OCI-LY3 (cell line): Measurements from ENCODE around the gene ORM1.

Source experiments
- H2AFZ ChIP-seq: fragments of 200-600, 300-600 bp; shearing (Covaris generic); 2 replicates; pipeline ENCODE4 v1.6.0; 2014; ENCODE audit warnings: antibody characterized with exemption, low read depth, low read length
- H3K27ac ChIP-seq: fragments of 200-600, 300-600 bp; sonication (generic); 2 replicates; pipeline ENCODE4 v1.5.1; 2014; ENCODE audit warnings: mild to moderate bottlenecking, low read length, moderate library complexity, mixed read lengths
- H3K27me3 ChIP-seq: fragments of 200-600, 300-600 bp; sonication (generic); 2 replicates; pipeline ENCODE4 v1.6.1; 2014; ENCODE audit warnings: low read depth, low read length, mixed read lengths
- H3K36me3 ChIP-seq: fragments of 200-600, 300-600 bp; sonication (generic); replicated peaks from 2 replicates; pipeline ENCODE3; 2014; ENCODE audit warnings: low read depth, low read length, mixed read lengths
- H3K4me1 ChIP-seq: fragments of 300-600, 200-600 bp; sonication (generic); 2 replicates; pipeline ENCODE4 v1.6.1; 2014; ENCODE audit warnings: low read length, mixed read lengths
- H3K4me2 ChIP-seq: fragments of 200-600, 300-600 bp; sonication (generic); 2 replicates; pipeline ENCODE4 v1.6.1; 2014; ENCODE audit warnings: low read length, mixed read lengths
- H3K4me3 ChIP-seq: fragments of 300-600, 200-600 bp; sonication (generic); 2 replicates; pipeline ENCODE4 v1.5.1; 2014; ENCODE audit warnings: antibody characterized with exemption, mild to moderate bottlenecking, low read length, moderate library complexity
- H3K79me2 ChIP-seq: fragments of 300-600, 200-600 bp; shearing (Covaris generic); 2 replicates; pipeline ENCODE4 v1.6.1; 2014; ENCODE audit warnings: mild to moderate bottlenecking, low read length, mixed read lengths
- H3K9ac ChIP-seq: fragments of 300-600, 200-600 bp; shearing (Covaris generic); 2 replicates; pipeline ENCODE4 v1.6.0; 2014; ENCODE audit warnings: mild to moderate bottlenecking, low read length, moderate library complexity
- H3K9me3 ChIP-seq: fragments of 200-600, 300-600 bp; shearing (Covaris generic); 2 replicates; pipeline ENCODE4 v1.6.1; 2014; ENCODE audit warnings: low read length, mixed read lengths; ENCODE audit not compliant: insufficient read depth
- H4K20me1 ChIP-seq: fragments of 200-600, 300-600 bp; sonication (generic); 2 replicates; pipeline ENCODE4 v1.6.1; 2016; ENCODE audit warnings: low read length, mixed read lengths; ENCODE audit not compliant: insufficient read depth
- CTCF ChIP-seq: fragments of 200-600, 300-600 bp; sonication (generic); IDR thresholded peaks from 2 replicates; pipeline ENCODE4 v1.5.1; 2014; ENCODE audit warnings: antibody characterized with exemption, low read length, low read depth
- EZH2phosphoT487 ChIP-seq: fragments of 200-600 bp; shearing (Covaris generic); IDR thresholded peaks from 2 replicates; pipeline ENCODE4 v1.6.1; 2018; ENCODE audit warnings: antibody characterized with exemption, mixed run types, low read depth

The ORM1 gene

GRCh38 chr9:114291886-114292590 is 30.9 kb upstream of the ORM1 start:
- H3K9ac ChIP-seq, result no peak overlapping the region
- H3K4me3 ChIP-seq, result no peak overlapping the region
- H3K4me2 ChIP-seq, result no peak overlapping the region
- no peaks in the 10 kb centered on the region for H3K4me1 ChIP-seq
- peaks cover 8% of the 10 kb centered on the region; the same call in 1 of the 2 replicates for H3K9me3 ChIP-seq
- TF ChIP-seq CTCF, result no peak
- no peak for TF ChIP-seq EZH2phosphoT487
- no peaks in the 10 kb centered on the region for H4K20me1 ChIP-seq
- H3K27ac ChIP-seq, result no peak overlapping the region
- no peaks in the 10 kb centered on the region for H3K79me2 ChIP-seq
- H2AFZ ChIP-seq, result no peak overlapping the region
- H3K36me3 ChIP-seq, result no peaks in the 10 kb centered on the region
- H3K27me3 ChIP-seq, result peaks cover 13% of the 10 kb centered on the region; the same call in 1 of the 2 replicates

- H3K4me3 ChIP-seq, result no peak overlapping the region
- no peaks in the 10 kb centered on the region for H3K79me2 ChIP-seq
- H3K4me2 ChIP-seq, result no peak overlapping the region
- H3K4me1 ChIP-seq, result no peaks in the 10 kb centered on the region
- H3K36me3 ChIP-seq, result no peaks in the 10 kb centered on the region
- H3K27ac ChIP-seq, result no peak overlapping the region
- H3K27me3 ChIP-seq, result peaks cover 16% of the 10 kb centered on the region; the same call in 1 of the 2 replicates
- H4K20me1 ChIP-seq, result no peaks in the 10 kb centered on the region
- TF ChIP-seq CTCF (no peak), EZH2phosphoT487 (no peak)
- no peak overlapping the region for H2AFZ ChIP-seq
- H3K9me3 ChIP-seq, result peaks cover 8% of the 10 kb centered on the region; the same call in 1 of the 2 replicates
- no peak overlapping the region for H3K9ac ChIP-seq
Measured at GRCh38 chr9:114294664-114295063, 28.2 kb upstream of the ORM1 start.

GRCh38 chr9:114296338-114296737 is 26.6 kb upstream of the ORM1 start:
- peaks cover 8% of the 10 kb centered on the region; the same call in 1 of the 2 replicates for H3K9me3 ChIP-seq
- H3K4me1 ChIP-seq, result no peaks in the 10 kb centered on the region
- no peaks in the 10 kb centered on the region for H3K79me2 ChIP-seq
- no peak for TF ChIP-seq CTCF
- TF ChIP-seq EZH2phosphoT487, result no peak
- no peak overlapping the region for H3K27ac ChIP-seq
- no peak overlapping the region for H3K9ac ChIP-seq
- H3K4me3 ChIP-seq, result no peak overlapping the region
- H2AFZ ChIP-seq, result no peak overlapping the region
- peaks cover 16% of the 10 kb centered on the region; the same call in 1 of the 2 replicates for H3K27me3 ChIP-seq
- H3K4me2 ChIP-seq, result no peak overlapping the region
- H3K36me3 ChIP-seq, result no peaks in the 10 kb centered on the region
- H4K20me1 ChIP-seq, result no peaks in the 10 kb centered on the region

- Histone ChIP-seq H3K4me3 (no peak overlapping the region), H3K4me2 (no peak overlapping the region), H3K4me1 (no peaks in the 10 kb centered on the region), H3K79me2 (no peaks in the 10 kb centered on the region), H2AFZ (no peak overlapping the region), H4K20me1 (no peaks in the 10 kb centered on the region), H3K9me3 (peaks cover 7% of the 10 kb centered on the region; the same call in 1 of the 2 replicates), H3K9ac (no peak overlapping the region), H3K27ac (no peak overlapping the region), H3K36me3 (no peaks in the 10 kb centered on the region), H3K27me3 (peaks cover 14% of the 10 kb centered on the region)
- no peak for TF ChIP-seq EZH2phosphoT487
- no peak for TF ChIP-seq CTCF
Measured at GRCh38 chr9:114299286-114300152, 23.4 kb upstream of the ORM1 start.
